A549 treated with DMSO at 1 μM for 4 hours (cell line): ENCODE results near the gene FKBP9. TPM values are rescaled to one million over a fixed set of nuclear protein-coding genes. Genes with fewer than 3 reads are reported as not detected.

ENCODE experiments used
- total RNA-seq: library from RNA; stranded (reverse); fragments of 200-300 nt; extraction: Qiagen RNA extraction; gene quantifications from 5 replicates; pipeline ENCODE4 v1.2.3, GENCODE V29; 2022; ENCODE audit warnings: low read depth

Gene FKBP9, protein sequence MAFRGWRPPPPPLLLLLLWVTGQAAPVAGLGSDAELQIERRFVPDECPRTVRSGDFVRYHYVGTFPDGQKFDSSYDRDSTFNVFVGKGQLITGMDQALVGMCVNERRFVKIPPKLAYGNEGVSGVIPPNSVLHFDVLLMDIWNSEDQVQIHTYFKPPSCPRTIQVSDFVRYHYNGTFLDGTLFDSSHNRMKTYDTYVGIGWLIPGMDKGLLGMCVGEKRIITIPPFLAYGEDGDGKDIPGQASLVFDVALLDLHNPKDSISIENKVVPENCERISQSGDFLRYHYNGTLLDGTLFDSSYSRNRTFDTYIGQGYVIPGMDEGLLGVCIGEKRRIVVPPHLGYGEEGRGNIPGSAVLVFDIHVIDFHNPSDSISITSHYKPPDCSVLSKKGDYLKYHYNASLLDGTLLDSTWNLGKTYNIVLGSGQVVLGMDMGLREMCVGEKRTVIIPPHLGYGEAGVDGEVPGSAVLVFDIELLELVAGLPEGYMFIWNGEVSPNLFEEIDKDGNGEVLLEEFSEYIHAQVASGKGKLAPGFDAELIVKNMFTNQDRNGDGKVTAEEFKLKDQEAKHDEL
- total RNA-seq: 76.3 to 121 TPM (median 93.5 TPM) in 5 replicates

DNA sequence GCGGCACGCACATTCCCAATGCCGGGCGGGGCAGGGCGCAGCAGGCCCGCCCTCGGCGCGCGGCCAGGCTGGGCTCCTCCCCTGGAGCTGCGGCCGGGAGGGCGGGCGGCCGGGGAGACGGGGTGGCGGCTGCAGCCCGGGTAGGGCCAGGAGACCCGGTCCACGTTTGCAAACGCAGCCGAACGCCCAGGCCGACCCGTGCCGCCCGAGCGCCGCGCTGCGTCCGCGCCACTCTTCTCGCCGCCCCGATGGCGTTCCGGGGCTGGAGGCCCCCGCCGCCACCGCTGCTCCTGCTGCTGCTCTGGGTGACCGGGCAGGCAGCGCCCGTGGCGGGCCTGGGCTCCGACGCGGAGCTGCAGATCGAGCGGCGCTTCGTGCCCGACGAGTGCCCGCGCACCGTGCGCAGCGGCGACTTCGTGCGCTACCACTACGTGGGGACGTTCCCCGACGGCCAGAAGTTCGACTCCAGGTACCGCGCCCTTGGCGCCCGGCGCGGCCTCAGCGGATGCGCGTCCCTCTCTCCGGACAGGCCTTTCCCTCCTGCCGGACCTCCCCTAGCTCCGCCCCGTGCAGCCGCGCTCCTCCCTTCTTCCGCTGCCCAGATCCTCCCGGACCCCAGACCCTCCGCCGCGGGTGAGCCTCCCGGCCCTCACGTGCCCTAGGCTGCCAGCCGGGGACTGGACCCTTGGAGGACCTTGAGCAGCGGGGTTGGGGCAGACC, at the start of gene FKBP9:
Gene FKBP9 (plus strand): TSS at position 115 of the 720 bp plus-strand sequence. CDS start 134 bp downstream, at position 249.

Other genes with a start within 250 kb of the FKBP9 start
- 25.2 to 29.7 TPM (median 27.5 TPM) in 5 replicates for gene KBTBD2, start 65.7 kb upstream of the FKBP9 start, total RNA-seq
- 36.2 to 45.0 TPM (median 41.4 TPM) in 5 replicates for gene NT5C3A, start 105.3 kb downstream of the FKBP9 start, total RNA-seq
- gene RP9, start 152.0 kb downstream of the FKBP9 start, total RNA-seq: 29.3 to 36.1 TPM (median 34.0 TPM) in 5 replicates
- gene BBS9, start 172.1 kb downstream of the FKBP9 start, total RNA-seq: 3.1 to 4.2 TPM (median 3.5 TPM) in 5 replicates